Upper lobe of left lung (tissue), 6 donors: Measurements from ENCODE around the gene FAT2. TPM values are rescaled to one million over a fixed set of nuclear protein-coding genes. Genes with fewer than 3 reads are reported as not detected.
"Not testable (repeated sequence)": the region's sequence is repeated elsewhere in the genome, so short reads cannot be mapped to it uniquely, and the experiment has no call there.

Experiments
- ATAC-seq, 2 donors: fragments of 200-7000 bp; cut with Tn5 transposase; one replicate each; pipeline ENCODE4 v1.9.1; 2022; ENCODE audit warnings: mild to moderate bottlenecking in 2 of 2, moderate library complexity in 2 of 2; ENCODE audit not compliant: low FRiP score in 2 of 2
- DNase-seq, 2 donors: peaks; one replicate each; pipeline ENCODE4 v3.0.0-alpha.2; 2019 to 2020
- H3K27ac ChIP-seq, 4 donors: fragments of 200-600 bp; sonication (generic); one replicate each; pipeline ENCODE4 v1.5.1; 2016 to 2019
- H3K27me3 ChIP-seq, 4 donors: fragments of 200-600 bp; sonication (generic); one replicate each; pipeline ENCODE4 v1.5.1; 2017 to 2019
- H3K36me3 ChIP-seq, 4 donors: fragments of 200-600 bp; sonication (generic); one replicate each; pipeline ENCODE4 v1.5.1; 2016 to 2019
- H3K4me1 ChIP-seq, 4 donors: fragments of 200-600 bp; sonication (generic); one replicate each; pipeline ENCODE4 v1.5.1; 2018 to 2019
- H3K4me3 ChIP-seq, 4 donors: fragments of 200-600 bp; sonication (generic); one replicate each; pipeline ENCODE4 v1.5.1; 2017 to 2019; ENCODE audit warnings: mild to moderate bottlenecking in 2 of 4, moderate library complexity in 1 of 4
- H3K9me3 ChIP-seq, 4 donors: fragments of 200-600 bp; sonication (generic); one replicate each; pipeline ENCODE4 v1.5.1; 2018 to 2019
- EP300 ChIP-seq, 4 donors: sonication (generic); formaldehyde crosslinking; IDR thresholded peaks; one replicate each; pipeline ENCODE4 v1.5.1; 2017; ENCODE audit warnings: antibody characterized with exemption in 4 of 4, control low read depth in 2 of 4
- POLR2A ChIP-seq, 4 donors: fragments of 450-650 bp; IDR thresholded peaks; one replicate each; pipeline ENCODE4 v1.5.1; 2016 to 2017; ENCODE audit warnings: antibody characterized with exemption in 4 of 4, mild to moderate bottlenecking in 2 of 4
- POLR2AphosphoS5 ChIP-seq, 2 donors: sonication (generic); formaldehyde crosslinking; IDR thresholded peaks; one replicate each; pipeline ENCODE4 v1.5.1; 2017; ENCODE audit warnings: antibody characterized with exemption in 2 of 2
- WGBS, 2 donors: methylation state at CpG; one replicate each; pipeline ENCODE4 v1.1.5; 2017 to 2018; 5-methylcytosine and 5-hydroxymethylcytosine counted together
- total RNA-seq, 6 donors: library from RNA; depleted of rRNA in 4 of 6; stranded (reverse); fragments of >200 nt in 4 of 6; gene quantifications; one replicate each; pipeline versions ENCODE4 v1.1.0 to v1.2.1, GENCODE V29; 2016 to 2021
- TF ChIP-seq, protein P1 (sequence below), 6 experiments: fragments of 450-650 bp in 4 of 6; fragments of 200-600 bp in 2 of 6; sonication (generic) in 2 of 6; IDR thresholded peaks; one replicate each; pipeline ENCODE4 v1.5.1; 2016 to 2019; ENCODE audit warnings: antibody characterized with exemption in 6 of 6
- donor health status: DM: no; HTN: no; CAD: no; lungs with moderate emphysema.
- donor health status: DM: no; HTN: yes; CAD: no; lungs with severe emphysema.

FAT2 gene
- total RNA-seq, 6 donors from 2014 or later: under 0.01 to 2.3 (median 0.06) TPM; not detected in 1

- no peak for DNase-seq
- Histone ChIP-seq H3K4me1 (no peaks in the 10 kb centered on the region), H3K27me3 (no peaks in the 10 kb centered on the region), H3K9me3 (no peaks in the 10 kb centered on the region), H3K4me3 (no peak overlapping the region), H3K27ac (no peak overlapping the region), H3K36me3 (no peaks in the 10 kb centered on the region)
- 81 to 84% methylated on average over 5 of the region's 5 CpGs for WGBS, 2 donors
- ATAC-seq: no peak
- no peak for TF ChIP-seq POLR2A (IDR thresholded peaks at IDR 0.05)
- no peak for TF ChIP-seq POLR2AphosphoS5 (IDR thresholded peaks at IDR 0.05)
- TF ChIP-seq, protein P1, sequence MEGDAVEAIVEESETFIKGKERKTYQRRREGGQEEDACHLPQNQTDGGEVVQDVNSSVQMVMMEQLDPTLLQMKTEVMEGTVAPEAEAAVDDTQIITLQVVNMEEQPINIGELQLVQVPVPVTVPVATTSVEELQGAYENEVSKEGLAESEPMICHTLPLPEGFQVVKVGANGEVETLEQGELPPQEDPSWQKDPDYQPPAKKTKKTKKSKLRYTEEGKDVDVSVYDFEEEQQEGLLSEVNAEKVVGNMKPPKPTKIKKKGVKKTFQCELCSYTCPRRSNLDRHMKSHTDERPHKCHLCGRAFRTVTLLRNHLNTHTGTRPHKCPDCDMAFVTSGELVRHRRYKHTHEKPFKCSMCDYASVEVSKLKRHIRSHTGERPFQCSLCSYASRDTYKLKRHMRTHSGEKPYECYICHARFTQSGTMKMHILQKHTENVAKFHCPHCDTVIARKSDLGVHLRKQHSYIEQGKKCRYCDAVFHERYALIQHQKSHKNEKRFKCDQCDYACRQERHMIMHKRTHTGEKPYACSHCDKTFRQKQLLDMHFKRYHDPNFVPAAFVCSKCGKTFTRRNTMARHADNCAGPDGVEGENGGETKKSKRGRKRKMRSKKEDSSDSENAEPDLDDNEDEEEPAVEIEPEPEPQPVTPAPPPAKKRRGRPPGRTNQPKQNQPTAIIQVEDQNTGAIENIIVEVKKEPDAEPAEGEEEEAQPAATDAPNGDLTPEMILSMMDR (IDR thresholded peaks at IDR 0.05): no peak
- no peak for TF ChIP-seq EP300 (IDR thresholded peaks at IDR 0.05)
Measured at GRCh38 chr5:151587796-151588555, 3.2 kb downstream of the FAT2 start.

GRCh38 chr5:151585970-151586369, 5.2 kb downstream of the FAT2 start:
- TF ChIP-seq EP300 (IDR thresholded peaks at IDR 0.05) (no peak), POLR2AphosphoS5 (IDR thresholded peaks at IDR 0.05) (no peak), POLR2A (IDR thresholded peaks at IDR 0.05) (no peak)
- TF ChIP-seq, protein P1 (IDR thresholded peaks at IDR 0.05): no peak
- Histone ChIP-seq H3K9me3 (no peaks in the 10 kb centered on the region), H3K4me3 (no peak overlapping the region), H3K27ac (no peak overlapping the region), H3K27me3 (no peaks in the 10 kb centered on the region), H3K36me3 (no peaks in the 10 kb centered on the region), H3K4me1 (no peaks in the 10 kb centered on the region)
- ATAC-seq (no peak), DNase-seq (no peak)
- 69 to 87% methylated on average over 7 to 10 of the region's 10 CpGs for WGBS, 2 donors

DNA sequence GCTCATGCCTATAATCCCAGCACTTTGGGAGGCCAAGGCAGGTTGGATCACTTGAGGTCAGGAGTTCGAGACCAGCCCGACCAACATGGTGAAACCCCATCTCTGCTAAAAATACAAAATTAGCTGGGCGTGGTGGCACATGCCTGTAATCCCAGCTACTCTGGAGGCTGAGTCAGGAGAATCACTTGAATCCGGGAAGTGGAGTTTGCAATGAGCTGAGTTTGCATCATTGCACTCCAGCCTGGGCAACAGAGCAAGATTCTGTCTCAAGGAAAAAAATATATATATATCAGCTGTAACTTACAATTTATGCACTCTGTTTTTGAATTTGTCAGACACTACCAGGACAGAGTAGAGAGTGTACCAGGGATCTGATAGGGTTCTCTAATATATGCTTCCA, 5.8 kb downstream of the FAT2 start:
- H3K36me3 ChIP-seq, H3K27ac ChIP-seq, H3K9me3 ChIP-seq, H3K4me3 ChIP-seq, H3K4me1 ChIP-seq, H3K27me3 ChIP-seq, ATAC-seq, DNase-seq: not testable (repeated sequence)
- WGBS, 2 donors: 58 to 65% methylated on average over 3 to 4 of the region's 4 CpGs

DNA sequence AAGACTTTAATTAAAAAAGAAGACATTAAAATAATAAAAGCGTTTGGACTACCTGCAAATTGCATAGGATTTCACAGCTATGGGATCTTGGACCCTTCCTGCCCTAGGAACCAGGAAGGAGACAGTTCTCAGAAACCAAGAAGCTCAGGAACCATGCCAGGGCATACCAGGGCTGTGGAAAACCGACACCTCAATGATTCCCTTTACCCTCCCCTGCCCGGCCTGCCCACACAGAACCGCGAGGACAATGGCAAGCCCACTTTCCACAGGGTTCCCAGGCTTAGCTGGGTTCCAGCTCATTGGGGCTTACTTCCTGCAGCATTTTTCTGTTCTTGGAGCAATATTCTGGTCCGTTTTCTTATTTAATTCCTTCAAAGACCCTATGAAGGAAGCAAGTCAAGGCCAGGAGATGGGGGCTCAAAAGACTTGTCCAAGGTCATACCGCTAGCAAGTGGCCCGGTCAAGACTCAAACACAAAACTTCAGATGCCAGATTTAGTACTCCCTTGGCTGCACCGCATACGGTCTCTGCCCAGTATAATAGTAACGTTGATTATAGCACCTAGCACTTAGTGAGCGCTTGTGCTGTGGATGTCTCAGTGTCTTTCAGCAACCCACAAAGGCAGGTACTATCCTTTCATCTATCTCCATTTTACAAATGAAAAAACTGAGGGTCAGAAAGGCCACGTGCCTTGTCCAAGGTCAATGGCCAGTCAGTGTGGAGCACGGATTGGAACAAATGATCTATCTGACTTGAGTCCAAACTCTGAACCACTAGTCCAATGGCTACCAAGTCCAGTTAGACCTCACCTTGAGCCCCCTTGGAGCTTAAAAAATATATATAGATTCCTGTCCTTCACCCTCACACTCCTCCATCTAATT, 6.8 kb downstream of the FAT2 start:
- Histone ChIP-seq H3K4me1 (no peaks in the 10 kb centered on the region), H3K27ac (no peak overlapping the region), H3K36me3 (no peaks in the 10 kb centered on the region), H3K4me3 (no peak overlapping the region), H3K27me3 (no peaks in the 10 kb centered on the region), H3K9me3 (no peaks in the 10 kb centered on the region)
- ATAC-seq: no peak
- WGBS, 2 donors: 80 to 86% methylated on average over 14 of the region's 14 CpGs
- DNase-seq: no peak
- TF ChIP-seq POLR2AphosphoS5 (IDR thresholded peaks at IDR 0.05) (no peak), POLR2A (IDR thresholded peaks at IDR 0.05) (no peak), EP300 (IDR thresholded peaks at IDR 0.05) (no peak)
- TF ChIP-seq, protein P1 (IDR thresholded peaks at IDR 0.05): no peak

DNA sequence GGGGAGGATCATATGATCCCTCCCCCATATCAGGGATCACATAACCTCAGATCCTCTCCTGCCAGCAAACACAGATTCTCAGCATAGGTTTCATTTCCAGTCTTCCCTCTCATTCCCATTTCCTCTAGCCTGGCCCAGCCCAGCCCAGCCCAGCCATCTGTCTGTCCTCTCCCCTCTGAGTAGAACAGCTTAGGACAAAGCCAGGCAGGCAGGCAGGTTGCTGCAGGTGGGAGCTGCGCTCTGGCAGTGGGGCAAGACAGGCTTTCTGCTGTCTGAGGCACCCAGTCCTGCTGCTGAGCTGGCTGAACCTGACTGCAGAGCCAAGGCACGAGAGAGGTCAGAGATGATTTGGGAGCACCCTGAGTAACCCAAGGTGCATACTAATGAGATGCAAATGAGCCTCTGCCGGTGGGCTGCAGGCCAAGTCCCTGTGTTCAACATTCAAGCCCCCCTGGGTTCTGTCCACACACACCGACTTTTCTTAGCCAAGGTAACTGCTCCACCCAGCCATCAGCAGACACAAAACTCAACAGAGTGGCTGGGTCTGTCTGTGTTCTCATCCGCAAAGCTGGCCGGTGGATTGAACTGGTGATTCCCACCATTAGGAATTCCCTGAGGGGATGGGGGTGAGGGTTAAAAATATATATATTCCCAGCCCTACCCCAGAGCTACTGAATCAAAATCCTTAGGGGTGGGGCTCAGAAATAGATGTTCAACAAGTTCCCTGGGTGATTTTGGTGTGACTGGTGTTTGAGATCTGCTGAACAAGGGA, 9.1 kb downstream of the FAT2 start:
- Histone ChIP-seq H3K27ac (no peak overlapping the region), H3K36me3 (no peaks in the 10 kb centered on the region), H3K4me3 (no peak overlapping the region), H3K4me1 (peaks cover 0 to 3% (median 0%) of the 10 kb centered on the region in 4 donors), H3K9me3 (no peaks in the 10 kb centered on the region), H3K27me3 (no peaks in the 10 kb centered on the region)
- TF ChIP-seq POLR2AphosphoS5 (IDR thresholded peaks at IDR 0.05) (no peak), EP300 (IDR thresholded peaks at IDR 0.05) (no peak), POLR2A (IDR thresholded peaks at IDR 0.05) (no peak)
- TF ChIP-seq, protein P1 (IDR thresholded peaks at IDR 0.05): no peak
- ATAC-seq: no peak
- no peak for DNase-seq
- WGBS, 2 donors: 69 to 88% methylated on average over 5 to 6 of the region's 6 CpGs
